ENCODE measurements around the gene STYK1. TPM values are rescaled to one million over a fixed set of nuclear protein-coding genes. Genes with fewer than 3 reads are reported as not detected.

The STYK1 gene
- total RNA-seq: 0.09 and 0.14 TPM in 2 replicates

GRCh38 chr12:10673659-10674384 lies at the start of gene STYK1:
Gene STYK1 (minus strand): TSS chr12:10674052. CDS start chr12:10634618, 39,434 bp downstream.

GRCh38 chr12:10722905-10723746 lies 49.3 kb upstream of the STYK1 start, which contains the start of gene YBX3:
Gene YBX3 (minus strand): TSS chr12:10723323. CDS start chr12:10723111, 212 bp downstream.

GRCh38 chr12:10613349-10614055 lies 60.4 kb downstream of the STYK1 start, which contains the start of gene MAGOHB:
Gene MAGOHB (minus strand): TSS chr12:10613609. CDS start chr12:10613532, 77 bp downstream.

Other genes with a start within 250 kb of the STYK1 start
- gene KLRC2, start 238.0 kb downstream of the STYK1 start, total RNA-seq: not detected in 2 replicates
- gene KLRC1, start 220.7 kb downstream of the STYK1 start, total RNA-seq: not detected in 2 replicates
- gene EIF2S3B, start 168.2 kb downstream of the STYK1 start, total RNA-seq: 0.92 and 16.2 TPM in 2 replicates
- gene MAGOHB, start 60.4 kb downstream of the STYK1 start, total RNA-seq: 16.4 and 22.8 TPM in 2 replicates
- 65.0 and 93.0 TPM in 2 replicates for gene YBX3, start 49.3 kb upstream of the STYK1 start, total RNA-seq
- not detected in 2 replicates for gene TAS2R7, start 128.6 kb upstream of the STYK1 start, total RNA-seq
- gene TAS2R8, start 133.2 kb upstream of the STYK1 start, total RNA-seq: not detected in 2 replicates
- gene TAS2R9, start 136.1 kb upstream of the STYK1 start, total RNA-seq: not detected in 2 replicates
- gene TAS2R10, start 152.3 kb upstream of the STYK1 start, total RNA-seq: 0.55 and 0.71 TPM in 2 replicates
- 0.37 and 0.57 TPM in 2 replicates for gene PRR4, start 175.4 kb upstream of the STYK1 start, total RNA-seq
- gene PRH1, start 210.2 kb upstream of the STYK1 start, total RNA-seq: 11.2 and 16.6 TPM in 2 replicates
- 0.65 and 0.85 TPM in 2 replicates for gene TAS2R13, start 235.5 kb upstream of the STYK1 start, total RNA-seq

All from smooth muscle cell of bladder (primary cell).